HL-60 (cell line): ENCODE data around the gene ENDOV.

Experiments
- DNase-seq, 2 experiments: peaks; one replicate each; pipeline ENCODE4 v3.0.0-alpha.2; 2010 to 2020; ENCODE audit warnings: low read depth in 1 of 2, low spot score in 1 of 2
- H3K27ac ChIP-seq: fragments of 250-450 bp; sonication (Bioruptor Pico); replicated peaks from 2 replicates; pipeline ENCODE4 v1.5.1; 2020; ENCODE audit warnings: mild to moderate bottlenecking, moderate library complexity
- H3K27me3 ChIP-seq: fragments of 250-450 bp; sonication (Bioruptor Pico); 2 replicates; pipeline ENCODE4 v1.5.1; 2021; ENCODE audit warnings: mild to moderate bottlenecking, moderate library complexity; ENCODE audit not compliant: insufficient read depth, poor library complexity, severe bottlenecking
- H3K4me3 ChIP-seq: replicated peaks from 2 replicates; pipeline ENCODE4 v1.5.1; 2011; ENCODE audit warnings: mild to moderate bottlenecking, control low read depth, low read length; ENCODE audit not compliant: insufficient read depth
- CTCF ChIP-seq: IDR thresholded peaks from one replicate; pipeline ENCODE4 v1.5.1; 2011; ENCODE audit warnings: low read length, control low read depth, inconsistent platforms; ENCODE audit not compliant: insufficient read depth
- GABPA ChIP-seq: IDR thresholded peaks from 2 replicates; pipeline ENCODE4 v1.6.1; 2012; ENCODE audit warnings: low read depth
- POLR2AphosphoS5 ChIP-seq: IDR thresholded peaks from 2 replicates; pipeline ENCODE4 v1.6.1; 2012; ENCODE audit warnings: low read depth
- REST ChIP-seq: IDR thresholded peaks from 2 replicates; pipeline ENCODE4 v1.6.1; 2012; ENCODE audit warnings: low read depth; ENCODE audit not compliant: insufficient replicate concordance
- SPI1 ChIP-seq: IDR thresholded peaks from 2 replicates; pipeline ENCODE4 v1.6.1; 2012; ENCODE audit warnings: low read depth, mild to moderate bottlenecking, borderline replicate concordance

The ENDOV gene

DNA sequence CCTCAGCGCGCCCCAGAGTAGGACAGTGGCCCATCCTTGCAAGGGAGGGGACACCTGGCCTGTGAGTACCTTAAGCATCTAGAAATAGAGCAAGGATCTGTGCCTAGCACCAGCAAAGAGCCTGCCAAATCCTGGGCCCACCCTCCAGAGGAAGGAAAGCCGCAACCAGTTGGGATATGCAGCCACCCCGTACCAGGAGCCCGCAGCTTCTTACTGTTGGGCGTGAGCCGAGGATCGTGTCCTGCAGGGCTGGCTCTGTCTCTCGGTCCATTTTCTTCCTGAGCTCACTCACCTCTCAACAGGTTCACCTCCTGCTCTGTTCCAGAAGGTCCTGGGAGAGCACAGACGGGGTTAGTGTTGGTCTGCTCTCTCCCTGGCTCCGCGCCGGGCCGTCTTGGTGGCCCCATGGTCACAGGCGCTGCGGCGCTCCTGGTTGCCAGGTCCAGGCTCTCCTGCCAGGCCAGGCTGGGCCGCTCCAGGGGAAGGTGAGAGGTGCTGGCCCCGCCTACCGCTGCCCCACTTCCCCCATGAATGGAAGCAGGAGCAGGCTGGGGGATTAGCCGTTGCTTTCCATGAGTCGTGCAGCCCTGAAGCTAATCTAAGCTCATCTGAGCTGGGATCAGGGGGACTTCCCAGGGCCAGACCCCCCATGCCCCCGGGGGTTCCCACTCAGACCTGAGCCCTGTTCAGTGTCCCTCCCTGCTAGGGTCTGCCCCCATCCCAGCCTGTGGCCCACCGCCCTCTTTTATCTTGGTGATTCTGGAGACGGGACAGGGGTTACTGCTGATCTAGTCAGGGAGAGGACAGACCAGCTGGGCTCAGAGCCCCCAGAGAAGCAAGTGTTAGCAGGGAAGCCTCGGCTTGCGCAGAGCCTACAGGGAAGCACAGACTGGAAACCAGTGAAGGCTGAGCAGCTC is 12.7 kb downstream of the ENDOV start:
- TF ChIP-seq GABPA: no peak
- no peak for TF ChIP-seq CTCF
- no peak for TF ChIP-seq REST
- TF ChIP-seq POLR2AphosphoS5: no peak
- TF ChIP-seq SPI1: no peak
- Histone ChIP-seq H3K27ac (no peak overlapping the region), H3K4me3 (no peak overlapping the region), H3K27me3 (peaks cover 6% of the 10 kb centered on the region)
- DNase-seq: no peak

DNA sequence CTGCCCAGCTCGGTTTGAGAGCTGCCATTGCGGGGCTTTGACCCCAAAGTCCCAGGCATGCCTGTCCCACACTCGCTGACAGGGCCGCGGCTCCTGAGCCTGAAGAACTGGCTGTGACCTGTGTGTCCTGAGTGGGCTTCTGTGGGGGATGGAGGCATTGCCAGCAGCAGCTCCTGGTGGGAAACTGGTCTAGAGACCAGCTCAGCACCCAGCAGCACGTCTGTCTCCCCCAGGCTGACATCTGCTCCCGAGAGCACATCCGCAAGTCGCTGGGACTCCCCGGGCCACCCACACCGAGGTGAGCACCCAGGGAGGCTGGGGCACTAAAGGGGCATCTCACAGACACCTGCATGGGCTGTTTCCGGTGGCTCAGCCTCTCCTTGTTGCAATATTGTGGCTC is 13.4 kb downstream of the ENDOV start:
- TF ChIP-seq CTCF (no peak), REST (no peak)
- H3K27me3 ChIP-seq: peaks cover 6% of the 10 kb centered on the region
- no peak overlapping the region for H3K4me3 ChIP-seq
- no peak overlapping the region for H3K27ac ChIP-seq
- no peak for DNase-seq

DNA sequence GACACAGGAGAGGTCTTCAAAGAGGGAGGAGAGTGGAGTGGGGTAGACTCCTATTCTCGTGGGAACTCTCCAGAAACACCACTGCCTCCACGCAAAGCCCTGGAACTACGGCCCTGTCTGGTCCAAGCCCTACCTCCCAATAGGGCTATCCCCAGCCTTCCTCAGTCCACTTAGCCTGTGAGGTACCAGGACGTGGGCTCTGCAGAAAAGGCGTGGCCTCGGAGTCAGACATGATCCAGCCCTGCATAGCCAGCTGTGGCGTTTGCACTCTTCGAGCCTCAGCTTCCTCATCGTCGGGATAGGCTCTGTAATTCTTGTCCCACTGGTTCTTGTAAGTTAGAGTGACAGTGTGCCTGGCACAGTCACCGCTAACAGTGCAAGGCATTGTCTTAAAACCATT is 13.8 kb downstream of the ENDOV start:
- Histone ChIP-seq H3K27ac (no peak overlapping the region), H3K27me3 (peaks cover 6% of the 10 kb centered on the region), H3K4me3 (no peak overlapping the region)
- no peak for TF ChIP-seq POLR2AphosphoS5
- TF ChIP-seq REST: no peak
- TF ChIP-seq GABPA: no peak
- no peak for TF ChIP-seq CTCF
- no peak for TF ChIP-seq SPI1
- DNase-seq: peak in 1 of 2 experiments; percentile 25
